GM21367 (cell line): ENCODE data around the gene PSMD8.
"Not testable (repeated sequence)": the region's sequence is repeated elsewhere in the genome, so short reads cannot be mapped to it uniquely, and the experiment has no call there.

ENCODE experiments used
- ATAC-seq: cut with Tn5 transposase; IDR thresholded peaks from one replicate; pipeline ENCODE4 v1.9.1; 2021; ENCODE audit not compliant: unreplicated experiment

Gene PSMD8

DNA sequence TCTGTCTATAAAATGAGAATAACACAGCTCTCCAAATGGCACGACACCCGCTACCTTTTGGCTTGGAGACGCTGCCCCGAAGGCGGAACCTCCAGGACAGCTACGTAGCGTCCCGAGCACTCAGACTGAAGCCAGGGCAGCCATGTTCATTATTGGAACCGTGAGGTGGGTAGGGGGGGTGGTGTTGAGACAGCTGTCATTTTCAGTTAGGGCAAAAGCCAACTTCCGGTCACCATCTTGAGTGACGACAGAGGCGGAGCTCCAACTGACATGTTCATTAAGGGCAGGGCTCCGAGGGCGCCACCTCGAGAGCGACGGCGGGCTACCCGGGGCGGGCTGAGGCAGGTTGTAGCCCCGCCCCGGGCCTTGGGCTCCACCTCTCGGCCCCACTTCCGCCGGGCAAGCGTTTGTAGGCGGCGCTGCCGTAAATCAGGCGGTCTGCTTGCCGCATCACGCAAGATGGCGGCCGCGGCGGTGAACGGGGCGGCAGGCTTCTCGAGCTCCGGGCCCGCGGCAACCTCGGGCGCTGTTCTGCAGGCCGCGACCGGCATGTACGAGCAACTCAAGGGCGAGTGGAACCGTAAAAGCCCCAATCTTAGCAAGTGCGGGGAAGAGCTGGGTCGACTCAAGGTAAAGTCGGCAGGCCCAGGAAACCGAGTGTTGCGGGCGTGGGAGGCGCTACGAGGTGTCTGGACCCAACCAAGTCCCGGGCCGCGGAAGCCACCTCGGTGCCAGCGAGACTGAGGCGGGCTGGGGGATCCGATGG lies at the start of gene PSMD8:
Gene PSMD8 (plus strand): TSS at position 240 of the 766 bp plus-strand sequence. CDS start 31 bp downstream, at position 271.
- peak; percentile 86 for ATAC-seq

DNA sequence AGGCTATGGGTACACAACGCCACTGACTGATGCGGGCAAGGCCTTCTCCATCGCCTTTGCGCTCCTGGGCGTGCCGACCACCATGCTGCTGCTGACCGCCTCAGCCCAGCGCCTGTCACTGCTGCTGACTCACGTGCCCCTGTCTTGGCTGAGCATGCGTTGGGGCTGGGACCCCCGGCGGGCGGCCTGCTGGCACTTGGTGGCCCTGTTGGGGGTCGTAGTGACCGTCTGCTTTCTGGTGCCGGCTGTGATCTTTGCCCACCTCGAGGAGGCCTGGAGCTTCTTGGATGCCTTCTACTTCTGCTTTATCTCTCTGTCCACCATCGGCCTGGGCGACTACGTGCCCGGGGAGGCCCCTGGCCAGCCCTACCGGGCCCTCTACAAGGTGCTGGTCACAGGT lies 47.8 kb upstream of the PSMD8 start:
- no peak for ATAC-seq

- ATAC-seq: no peak
Measured at GRCh38 chr19:38329651-38330050, 44.7 kb upstream of the PSMD8 start.

DNA sequence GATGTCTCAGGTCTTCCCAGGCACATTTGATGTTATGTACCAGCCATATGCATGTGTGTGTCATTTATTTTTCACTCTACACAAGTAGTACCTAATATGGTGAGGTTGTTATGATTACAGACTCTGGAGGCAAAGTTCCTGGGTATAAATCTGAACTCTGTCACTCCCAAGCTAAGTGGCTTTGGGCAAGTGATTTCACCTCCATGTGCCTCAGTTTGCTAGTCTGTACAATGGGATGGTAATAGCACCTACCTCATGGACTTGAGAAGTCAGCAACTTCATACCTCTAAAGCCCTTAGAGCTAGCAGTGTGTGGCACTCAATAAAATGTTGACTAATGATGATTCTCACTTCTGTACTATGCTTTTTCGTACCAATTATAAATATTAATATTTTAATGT lies 42.6 kb upstream of the PSMD8 start:
- no peak for ATAC-seq

GRCh38 chr19:38333245-38333644 lies 41.1 kb upstream of the PSMD8 start:
- no peak for ATAC-seq

DNA sequence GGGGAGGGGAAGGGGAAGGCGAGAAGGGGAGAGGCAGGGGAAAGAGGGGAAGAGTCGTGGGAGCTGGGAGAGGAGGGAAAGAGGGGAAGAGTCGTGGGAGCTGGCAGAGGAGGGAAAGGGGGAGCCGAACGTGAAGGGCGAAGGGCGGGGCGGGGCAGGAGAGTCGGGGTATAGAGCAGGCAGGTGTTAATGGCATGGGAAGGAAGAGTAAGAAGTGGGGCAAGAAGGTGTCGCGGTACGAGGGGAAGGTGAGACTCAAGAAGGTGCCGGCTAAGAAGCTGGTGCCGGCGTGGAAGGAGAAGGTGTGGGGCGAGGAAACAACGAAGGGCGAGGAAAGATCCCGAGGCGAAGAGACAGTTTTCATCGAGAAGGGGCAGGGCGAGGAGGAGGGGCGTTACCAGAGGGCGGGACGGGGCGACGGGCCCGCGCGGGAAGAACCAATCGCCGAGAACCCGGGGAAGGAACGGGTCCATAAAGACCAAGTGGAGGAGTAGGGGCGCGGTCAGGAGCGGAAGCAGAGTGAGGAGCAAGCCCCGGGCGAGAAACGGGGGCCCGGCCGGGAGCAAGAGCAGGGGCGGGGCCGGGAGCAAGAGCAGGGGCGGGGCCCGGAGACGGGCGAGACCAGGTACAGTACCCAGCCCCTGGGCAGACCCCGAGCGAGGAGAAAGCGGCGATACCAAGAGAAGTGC lies 38.3 kb upstream of the PSMD8 start:
- peak; percentile 52 for ATAC-seq

GRCh38 chr19:38336638-38337359 lies 37.6 kb upstream of the PSMD8 start:
- peak; percentile 32 for ATAC-seq

GRCh38 chr19:38337360-38337653 lies 37.1 kb upstream of the PSMD8 start:
- ATAC-seq: no peak

DNA sequence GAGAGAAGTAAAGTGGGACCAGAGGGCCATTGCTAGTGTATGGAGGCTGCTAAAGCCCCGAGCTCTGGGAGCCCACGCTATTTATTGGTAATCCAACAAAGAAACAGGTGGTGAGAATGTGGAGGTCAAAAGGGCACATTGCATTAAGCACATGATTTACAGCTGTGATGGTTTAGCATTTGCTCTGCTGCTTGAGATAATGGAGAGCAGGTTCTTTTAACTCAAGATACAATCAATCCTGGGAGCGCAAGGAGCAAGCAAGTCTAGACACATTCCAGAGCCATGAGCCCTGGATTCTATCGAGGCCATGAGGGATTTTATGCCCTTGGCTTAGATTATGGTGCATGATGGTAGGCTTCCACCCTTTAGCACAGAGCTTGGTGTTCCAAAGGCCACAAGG lies 35.4 kb upstream of the PSMD8 start:
- ATAC-seq: not testable (repeated sequence)

GRCh38 chr19:38340927-38341326 lies 33.4 kb upstream of the PSMD8 start:
- no peak for ATAC-seq

DNA sequence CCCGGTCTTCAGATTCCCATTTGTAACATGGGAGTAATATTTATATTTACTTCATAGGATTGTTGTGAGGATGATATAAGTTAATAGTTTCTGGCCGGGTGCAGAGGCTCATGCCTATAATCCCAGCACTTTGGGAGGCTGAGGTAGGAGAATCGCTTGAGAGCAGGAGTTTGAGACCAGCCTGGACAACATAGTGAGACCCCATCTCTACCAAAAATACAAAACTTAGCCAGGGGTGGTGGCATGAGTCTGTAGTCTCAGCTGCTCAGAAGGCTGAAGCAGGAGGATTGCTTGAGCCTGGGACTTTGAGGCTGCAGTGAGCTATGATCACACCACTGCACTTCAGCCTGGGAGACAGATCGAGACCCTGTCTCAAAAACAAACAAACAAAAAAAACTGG lies 27.5 kb upstream of the PSMD8 start:
- ATAC-seq: no peak

- ATAC-seq: no peak
Measured at GRCh38 chr19:38350883-38351282, 23.5 kb upstream of the PSMD8 start.

DNA sequence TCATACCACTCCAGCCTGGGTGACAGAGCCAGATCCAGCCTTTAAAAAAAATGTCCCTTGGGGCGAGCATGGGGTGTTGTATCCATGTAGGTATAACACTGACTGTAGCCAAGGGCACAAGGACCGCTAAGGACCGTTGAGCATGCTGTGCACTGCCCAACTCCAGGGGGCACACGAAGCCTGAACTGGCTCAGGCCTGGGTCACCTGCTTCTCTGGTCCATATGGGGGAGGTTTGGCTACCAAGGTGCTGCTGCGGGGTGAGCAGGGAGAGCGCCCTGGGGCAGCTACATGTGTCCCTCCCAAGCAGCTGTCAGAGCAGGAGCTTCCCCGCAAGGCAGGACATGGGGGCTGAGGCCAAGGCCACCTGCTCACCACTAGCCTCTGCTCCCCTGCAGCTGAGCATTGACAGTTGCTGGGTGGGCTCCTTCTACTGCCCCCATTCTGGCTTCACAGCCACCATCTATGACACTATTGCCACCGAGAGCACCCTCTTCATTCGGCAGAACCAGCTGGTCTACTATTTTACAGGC lies 22.4 kb upstream of the PSMD8 start:
- ATAC-seq: no peak

- no peak for ATAC-seq
Measured at GRCh38 chr19:38352611-38353010, 21.8 kb upstream of the PSMD8 start.

GRCh38 chr19:38355728-38356725 lies 18.3 kb upstream of the PSMD8 start:
- ATAC-seq: no peak

- ATAC-seq: no peak
Measured at GRCh38 chr19:38358071-38358470, 16.3 kb upstream of the PSMD8 start.

- ATAC-seq: no peak
Measured at GRCh38 chr19:38359242-38360021, 14.9 kb upstream of the PSMD8 start.

DNA sequence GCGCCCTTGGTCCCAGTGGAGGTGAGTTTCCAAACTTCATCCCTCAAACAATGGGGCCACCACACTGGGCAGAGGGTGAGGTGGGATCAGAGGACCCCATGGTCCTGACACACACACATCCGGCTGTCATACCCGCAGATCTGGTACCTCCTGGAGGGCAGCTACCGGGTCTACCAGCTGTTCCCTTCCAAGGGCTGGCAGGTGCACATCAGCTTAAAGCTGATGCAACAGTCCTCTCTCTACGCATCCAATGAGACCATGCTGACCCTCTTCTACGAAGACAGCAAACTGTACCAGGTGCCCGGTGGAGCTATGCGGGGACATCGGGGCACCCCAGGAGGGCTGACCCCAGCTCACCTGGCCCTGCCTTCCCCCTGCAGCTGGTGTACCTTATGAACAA lies 14.0 kb upstream of the PSMD8 start:
- ATAC-seq: no peak

DNA sequence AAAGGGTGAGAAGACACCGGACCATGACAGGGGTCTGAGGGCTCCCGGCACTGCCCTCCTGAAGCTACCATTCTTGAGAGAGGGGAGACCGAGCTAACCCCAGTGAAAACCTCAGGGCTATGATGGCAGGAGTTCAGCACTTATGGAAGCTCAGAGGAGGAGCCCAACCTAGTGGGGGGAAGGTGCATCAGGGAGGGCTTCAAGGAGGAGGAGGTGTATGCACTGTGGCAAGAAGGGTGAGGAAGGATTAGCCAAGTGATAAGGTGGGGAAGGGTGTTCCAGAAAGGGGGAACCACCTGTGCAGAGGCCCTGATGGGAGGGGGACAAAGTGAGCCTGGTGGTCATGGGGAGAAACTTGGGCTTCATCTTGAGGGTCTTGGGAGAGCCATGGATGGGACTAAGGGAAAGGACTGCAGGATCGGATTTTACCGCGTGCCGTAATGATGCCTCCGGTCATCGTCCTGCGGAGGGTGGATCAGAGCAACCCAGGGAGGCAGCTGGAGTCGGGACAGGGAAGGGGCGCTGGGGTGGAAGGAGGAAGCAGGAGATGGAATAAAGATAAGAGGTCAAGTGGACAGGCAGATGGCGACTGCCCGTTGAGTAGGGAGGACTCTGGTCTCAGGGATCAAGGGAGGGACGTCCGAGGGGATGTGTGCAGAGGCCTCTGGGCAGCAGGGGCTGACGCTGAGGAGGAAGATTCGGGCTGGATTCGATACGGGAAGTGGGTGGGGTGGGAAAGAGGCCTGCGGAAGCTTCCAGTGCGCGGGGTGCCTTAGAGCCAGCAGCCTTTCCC lies 13.3 kb upstream of the PSMD8 start:
- no peak for ATAC-seq
